ENCODE measurements around the gene FRMPD4. TPM values are rescaled to one million over a fixed set of nuclear protein-coding genes. Genes with fewer than 3 reads are reported as not detected.
"Not testable (repeated sequence)": the region's sequence is repeated elsewhere in the genome, so short reads cannot be mapped to it uniquely, and the experiment has no call there.

Gene FRMPD4
- total RNA-seq, result under 0.01 TPM in 1 of 2 replicates, not detected in the other

- no peak for DNase-seq (ENCODE audit: low read depth, low spot score)
Observed at GRCh38 chrX:12138361-12139313, at the start of gene FRMPD4. Gene FRMPD4, plus strand, starts transcription at chrX:12138473. Its CDS starts 499 bp downstream, at chrX:12138972.

- DNase-seq (ENCODE audit: low read depth, low spot score), result no peak
Observed at GRCh38 chrX:12089740-12090139, 48.5 kb upstream of the FRMPD4 start.

- no peak for DNase-seq (ENCODE audit: low read depth, low spot score)
Observed at GRCh38 chrX:12113321-12113720, 25.0 kb upstream of the FRMPD4 start.

GRCh38 chrX:12115377-12115776 is 22.9 kb upstream of the FRMPD4 start:
- DNase-seq (ENCODE audit: low read depth, low spot score), result no peak

GRCh38 chrX:12118134-12118533 is 20.1 kb upstream of the FRMPD4 start:
- DNase-seq (ENCODE audit: low read depth, low spot score), result no peak

- DNase-seq (ENCODE audit: low read depth, low spot score), result no peak
Observed at GRCh38 chrX:12128017-12128416, 10.3 kb upstream of the FRMPD4 start.

- DNase-seq (ENCODE audit: low read depth, low spot score), result no peak
Observed at GRCh38 chrX:12137951-12138360, 317 bp upstream of the FRMPD4 start.

- no peak for DNase-seq (ENCODE audit: low read depth, low spot score)
Observed at GRCh38 chrX:12139934-12140611, 1.8 kb downstream of the FRMPD4 start.

GRCh38 chrX:12141511-12141910 is 3.2 kb downstream of the FRMPD4 start:
- no peak for DNase-seq (ENCODE audit: low read depth, low spot score)

GRCh38 chrX:12142661-12143060 is 4.4 kb downstream of the FRMPD4 start:
- no peak for DNase-seq (ENCODE audit: low read depth, low spot score)

GRCh38 chrX:12145402-12145801 is 7.1 kb downstream of the FRMPD4 start:
- no peak for DNase-seq (ENCODE audit: low read depth, low spot score)

GRCh38 chrX:12149670-12150407 is 11.6 kb downstream of the FRMPD4 start:
- DNase-seq (ENCODE audit: low read depth, low spot score), result no peak

GRCh38 chrX:12153317-12153716 is 15.0 kb downstream of the FRMPD4 start:
- DNase-seq (ENCODE audit: low read depth, low spot score), result no peak

- DNase-seq (ENCODE audit: low read depth, low spot score), result no peak
Observed at GRCh38 chrX:12153741-12154140, 15.5 kb downstream of the FRMPD4 start.

GRCh38 chrX:12159799-12160198 is 21.5 kb downstream of the FRMPD4 start:
- DNase-seq (ENCODE audit: low read depth, low spot score), result no peak

- DNase-seq (ENCODE audit: low read depth, low spot score), result no peak
Observed at GRCh38 chrX:12162420-12162819, 24.1 kb downstream of the FRMPD4 start.

- not testable (repeated sequence) for DNase-seq (ENCODE audit: low read depth, low spot score)
Observed at GRCh38 chrX:12164180-12164579, 25.9 kb downstream of the FRMPD4 start.

- DNase-seq (ENCODE audit: low read depth, low spot score), result no peak
Observed at GRCh38 chrX:12170755-12171154, 32.5 kb downstream of the FRMPD4 start.

GRCh38 chrX:12174358-12174757 is 36.1 kb downstream of the FRMPD4 start:
- DNase-seq (ENCODE audit: low read depth, low spot score), result no peak

GRCh38 chrX:12197030-12197429 is 58.8 kb downstream of the FRMPD4 start:
- no peak for DNase-seq (ENCODE audit: low read depth, low spot score)

- DNase-seq (ENCODE audit: low read depth, low spot score), result no peak
Observed at GRCh38 chrX:12206413-12206812, 68.1 kb downstream of the FRMPD4 start.
